Measurements from ENCODE around the gene ZNF117.

DNA sequence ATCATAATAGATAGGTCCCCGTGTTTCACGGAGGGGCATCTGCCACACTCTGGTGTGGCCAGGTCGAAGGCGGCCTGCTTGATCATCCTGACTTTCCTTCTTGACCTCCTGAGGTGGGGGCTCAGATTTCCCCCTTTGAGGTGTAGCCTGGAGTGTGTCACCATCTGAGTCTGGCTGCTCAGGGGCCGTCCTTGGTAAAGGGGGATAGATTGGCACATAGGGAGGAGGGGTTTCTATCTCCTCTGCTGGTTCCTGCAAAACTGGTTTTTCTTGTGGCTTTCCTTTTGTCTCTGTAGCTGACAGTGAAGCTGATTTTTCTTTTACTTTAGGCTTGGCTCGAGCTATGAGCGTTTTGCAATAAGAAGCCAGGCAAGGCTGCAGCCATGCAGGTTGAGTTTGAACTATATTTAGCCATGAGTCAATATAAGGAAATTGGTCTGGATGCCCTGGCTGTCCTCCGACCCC, 7.1 kb upstream of the ZNF117 start:
- TF ChIP-seq, protein P1, sequence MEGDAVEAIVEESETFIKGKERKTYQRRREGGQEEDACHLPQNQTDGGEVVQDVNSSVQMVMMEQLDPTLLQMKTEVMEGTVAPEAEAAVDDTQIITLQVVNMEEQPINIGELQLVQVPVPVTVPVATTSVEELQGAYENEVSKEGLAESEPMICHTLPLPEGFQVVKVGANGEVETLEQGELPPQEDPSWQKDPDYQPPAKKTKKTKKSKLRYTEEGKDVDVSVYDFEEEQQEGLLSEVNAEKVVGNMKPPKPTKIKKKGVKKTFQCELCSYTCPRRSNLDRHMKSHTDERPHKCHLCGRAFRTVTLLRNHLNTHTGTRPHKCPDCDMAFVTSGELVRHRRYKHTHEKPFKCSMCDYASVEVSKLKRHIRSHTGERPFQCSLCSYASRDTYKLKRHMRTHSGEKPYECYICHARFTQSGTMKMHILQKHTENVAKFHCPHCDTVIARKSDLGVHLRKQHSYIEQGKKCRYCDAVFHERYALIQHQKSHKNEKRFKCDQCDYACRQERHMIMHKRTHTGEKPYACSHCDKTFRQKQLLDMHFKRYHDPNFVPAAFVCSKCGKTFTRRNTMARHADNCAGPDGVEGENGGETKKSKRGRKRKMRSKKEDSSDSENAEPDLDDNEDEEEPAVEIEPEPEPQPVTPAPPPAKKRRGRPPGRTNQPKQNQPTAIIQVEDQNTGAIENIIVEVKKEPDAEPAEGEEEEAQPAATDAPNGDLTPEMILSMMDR (IDR thresholded peaks at IDR 0.05; ENCODE audit: low read depth, low read length) = no peak
- TF ChIP-seq POLR2A (IDR thresholded peaks at IDR 0.05; ENCODE audit: extremely low read depth, insufficient read length) = no peak
- TF ChIP-seq MYC (IDR thresholded peaks at IDR 0.05; ENCODE audit: low read depth, low read length) = no peak
- TF ChIP-seq, protein P2, sequence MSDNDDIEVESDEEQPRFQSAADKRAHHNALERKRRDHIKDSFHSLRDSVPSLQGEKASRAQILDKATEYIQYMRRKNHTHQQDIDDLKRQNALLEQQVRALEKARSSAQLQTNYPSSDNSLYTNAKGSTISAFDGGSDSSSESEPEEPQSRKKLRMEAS (IDR thresholded peaks at IDR 0.05; ENCODE audit: low read depth, low read length) = no peak
